Rectal smooth muscle tissue (tissue), 1 donor: ENCODE data around the gene KCTD7.
"Not testable (repeated sequence)": the region's sequence is repeated elsewhere in the genome, so short reads cannot be mapped to it uniquely, and the experiment has no call there.

Experiments
- H3K27ac ChIP-seq: one replicate; pipeline ENCODE4 v1.7.0; 2013; ENCODE audit warnings: low read depth, low read length, inconsistent platforms
- H3K27me3 ChIP-seq: one replicate; pipeline ENCODE4 v1.7.0; 2013; ENCODE audit warnings: low read length; ENCODE audit not compliant: control insufficient read depth, insufficient read depth
- H3K36me3 ChIP-seq: one replicate; pipeline ENCODE4 v1.7.0; 2013; ENCODE audit warnings: low read length; ENCODE audit not compliant: control insufficient read depth, insufficient read depth
- H3K4me1 ChIP-seq: one replicate; pipeline ENCODE4 v1.7.0; 2013; ENCODE audit warnings: low read length; ENCODE audit not compliant: control insufficient read depth, insufficient read depth
- H3K4me3 ChIP-seq: one replicate; pipeline ENCODE4 v1.7.0; 2013; ENCODE audit warnings: low read length
- H3K9ac ChIP-seq: one replicate; pipeline ENCODE4 v1.7.0; 2013; ENCODE audit warnings: low read length

The KCTD7 gene

GRCh38 chr7:66627151-66627681 lies 1.5 kb upstream of the KCTD7 start:
- H3K4me3 ChIP-seq, result no peak overlapping the region
- H3K4me1 ChIP-seq, result peaks cover 7% of the 10 kb centered on the region
- peak overlapping the region; percentile 99 for H3K27ac ChIP-seq
- no peak overlapping the region for H3K9ac ChIP-seq
- no peaks in the 10 kb centered on the region for H3K36me3 ChIP-seq
- H3K27me3 ChIP-seq, result no peaks in the 10 kb centered on the region

GRCh38 chr7:66627881-66628360 lies 760 bp upstream of the KCTD7 start:
- Histone ChIP-seq H3K36me3 (no peaks in the 10 kb centered on the region), H3K27me3 (no peaks in the 10 kb centered on the region), H3K9ac (peak overlapping the region; percentile 84), H3K4me3 (peak overlapping the region; percentile 94), H3K27ac (peak overlapping the region; percentile 99), H3K4me1 (peaks cover 7% of the 10 kb centered on the region)

GRCh38 chr7:66629222-66630062 lies 761 bp downstream of the KCTD7 start:
- peak overlapping the region; percentile 72 for H3K4me3 ChIP-seq
- H3K27me3 ChIP-seq, result no peaks in the 10 kb centered on the region
- peaks cover 7% of the 10 kb centered on the region for H3K4me1 ChIP-seq
- H3K27ac ChIP-seq, result peak overlapping the region; percentile 97
- peaks cover 3% of the 10 kb centered on the region for H3K36me3 ChIP-seq
- H3K9ac ChIP-seq, result peak overlapping the region; percentile 24

- no peak overlapping the region for H3K9ac ChIP-seq
- H3K4me3 ChIP-seq, result no peak overlapping the region
- no peaks in the 10 kb centered on the region for H3K27me3 ChIP-seq
- H3K4me1 ChIP-seq, result peaks cover 7% of the 10 kb centered on the region
- H3K36me3 ChIP-seq, result peaks cover 5% of the 10 kb centered on the region
- H3K27ac ChIP-seq, result no peak overlapping the region
These were observed 1.9 kb downstream of the KCTD7 start for GRCh38 chr7:66630531-66630930.

GRCh38 chr7:66631471-66631870 lies 2.8 kb downstream of the KCTD7 start:
- no peak overlapping the region for H3K9ac ChIP-seq
- H3K36me3 ChIP-seq, result peaks cover 5% of the 10 kb centered on the region
- no peak overlapping the region for H3K4me3 ChIP-seq
- peaks cover 7% of the 10 kb centered on the region for H3K4me1 ChIP-seq
- no peaks in the 10 kb centered on the region for H3K27me3 ChIP-seq
- no peak overlapping the region for H3K27ac ChIP-seq

GRCh38 chr7:66634816-66635215 lies 6.1 kb downstream of the KCTD7 start:
- Histone ChIP-seq H3K27me3 (no peaks in the 10 kb centered on the region), H3K4me3 (no peak overlapping the region), H3K27ac (no peak overlapping the region), H3K36me3 (peaks cover 22% of the 10 kb centered on the region), H3K9ac (no peak overlapping the region), H3K4me1 (peaks cover 3% of the 10 kb centered on the region)

GRCh38 chr7:66635322-66635981 lies 6.8 kb downstream of the KCTD7 start:
- H3K4me3 ChIP-seq, H3K4me1 ChIP-seq, H3K27ac ChIP-seq, H3K27me3 ChIP-seq, H3K9ac ChIP-seq: not testable (repeated sequence)
- H3K36me3 ChIP-seq, result peaks cover 25% of the 10 kb centered on the region

- not testable (repeated sequence) for H3K27me3 ChIP-seq, H3K4me1 ChIP-seq, H3K27ac ChIP-seq, H3K4me3 ChIP-seq, H3K9ac ChIP-seq
- H3K36me3 ChIP-seq, result peaks cover 25% of the 10 kb centered on the region
These were observed 7.4 kb downstream of the KCTD7 start for GRCh38 chr7:66635982-66636546.

- no peak overlapping the region for H3K27ac ChIP-seq
- H3K27me3 ChIP-seq, result no peaks in the 10 kb centered on the region
- no peaks in the 10 kb centered on the region for H3K4me1 ChIP-seq
- no peak overlapping the region for H3K9ac ChIP-seq
- peaks cover 29% of the 10 kb centered on the region for H3K36me3 ChIP-seq
- no peak overlapping the region for H3K4me3 ChIP-seq
These were observed 9.8 kb downstream of the KCTD7 start for GRCh38 chr7:66638309-66639099.

GRCh38 chr7:66639773-66640172 lies 11.1 kb downstream of the KCTD7 start:
- no peaks in the 10 kb centered on the region for H3K4me1 ChIP-seq
- no peak overlapping the region for H3K9ac ChIP-seq
- no peak overlapping the region for H3K4me3 ChIP-seq
- H3K36me3 ChIP-seq, result peaks cover 26% of the 10 kb centered on the region
- H3K27me3 ChIP-seq, result no peaks in the 10 kb centered on the region
- H3K27ac ChIP-seq, result no peak overlapping the region

- Histone ChIP-seq H3K27me3 (no peaks in the 10 kb centered on the region), H3K4me1 (no peaks in the 10 kb centered on the region), H3K27ac (no peak overlapping the region), H3K4me3 (no peak overlapping the region), H3K36me3 (peaks cover 28% of the 10 kb centered on the region), H3K9ac (no peak overlapping the region)
These were observed 12.3 kb downstream of the KCTD7 start for GRCh38 chr7:66640802-66641525.
